ENCODE measurements around the gene CAMTA1.
A peak's percentile ranks its signal among the peaks of the same experiment; 100 is the strongest.

Gene CAMTA1

DNA sequence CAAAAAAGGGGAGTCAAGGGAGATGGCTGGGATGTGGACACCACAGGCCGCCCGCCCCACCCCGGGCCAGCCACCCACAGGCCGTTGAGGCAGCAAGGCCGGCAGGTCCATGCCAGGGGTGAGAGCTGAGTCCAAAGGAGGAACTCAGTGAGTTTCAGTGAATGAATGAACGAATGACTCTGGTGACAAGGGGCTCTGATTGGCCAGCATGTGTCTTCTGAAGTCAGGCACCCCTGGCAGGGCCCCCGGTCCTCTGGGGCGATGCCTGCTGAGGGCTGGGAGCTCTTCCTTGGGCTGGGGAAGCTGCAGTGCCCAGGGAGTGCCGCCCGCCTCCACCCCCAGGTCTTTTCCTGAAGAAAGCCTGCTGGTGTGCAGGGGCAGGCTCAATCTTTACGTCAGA lies 749.8 kb downstream of the CAMTA1 start:
- DNase-seq (no peak), ATAC-seq (ENCODE audit: insufficient read depth, low read depth) (no peak)
- no peak overlapping the region for H3K27ac ChIP-seq (ENCODE audit: low read length)
- no peaks in the 10 kb centered on the region for H3K9me3 ChIP-seq (ENCODE audit: insufficient read depth, low read length, severe bottlenecking)
- no peak overlapping the region for H3K4me2 ChIP-seq (ENCODE audit: insufficient read depth, low read length)
- H2AFZ ChIP-seq (ENCODE audit: low read depth, low read length) = no peak overlapping the region
- H3K27me3 ChIP-seq (ENCODE audit: insufficient read depth, low read length, poor library complexity) = peaks cover 3% of the 10 kb centered on the region
- H3K36me3 ChIP-seq (ENCODE audit: insufficient read depth, low read length) = no peaks in the 10 kb centered on the region
- H3K9ac ChIP-seq (ENCODE audit: low read depth, low read length) = no peak overlapping the region
- no peaks in the 10 kb centered on the region for H3K4me1 ChIP-seq (ENCODE audit: insufficient read depth, low read length)
- no peak for TF ChIP-seq EZH2 (IDR thresholded peaks at IDR 0.05; ENCODE audit: borderline replicate concordance, low read depth, low read length, severe bottlenecking)
- no peak for TF ChIP-seq CTCF (IDR thresholded peaks at IDR 0.05; ENCODE audit: borderline replicate concordance, extremely low read depth, low read length, poor library complexity, severe bottlenecking)
- H3K79me2 ChIP-seq (ENCODE audit: insufficient read depth, low read length) = no peaks in the 10 kb centered on the region
- no peak overlapping the region for H3K4me3 ChIP-seq (ENCODE audit: low read depth in 1 of 2, low read length in 2 of 2)
- peaks cover 8% of the 10 kb centered on the region; the same call in 1 of the 2 replicates for H4K20me1 ChIP-seq (ENCODE audit: insufficient read depth, low read length)

DNA sequence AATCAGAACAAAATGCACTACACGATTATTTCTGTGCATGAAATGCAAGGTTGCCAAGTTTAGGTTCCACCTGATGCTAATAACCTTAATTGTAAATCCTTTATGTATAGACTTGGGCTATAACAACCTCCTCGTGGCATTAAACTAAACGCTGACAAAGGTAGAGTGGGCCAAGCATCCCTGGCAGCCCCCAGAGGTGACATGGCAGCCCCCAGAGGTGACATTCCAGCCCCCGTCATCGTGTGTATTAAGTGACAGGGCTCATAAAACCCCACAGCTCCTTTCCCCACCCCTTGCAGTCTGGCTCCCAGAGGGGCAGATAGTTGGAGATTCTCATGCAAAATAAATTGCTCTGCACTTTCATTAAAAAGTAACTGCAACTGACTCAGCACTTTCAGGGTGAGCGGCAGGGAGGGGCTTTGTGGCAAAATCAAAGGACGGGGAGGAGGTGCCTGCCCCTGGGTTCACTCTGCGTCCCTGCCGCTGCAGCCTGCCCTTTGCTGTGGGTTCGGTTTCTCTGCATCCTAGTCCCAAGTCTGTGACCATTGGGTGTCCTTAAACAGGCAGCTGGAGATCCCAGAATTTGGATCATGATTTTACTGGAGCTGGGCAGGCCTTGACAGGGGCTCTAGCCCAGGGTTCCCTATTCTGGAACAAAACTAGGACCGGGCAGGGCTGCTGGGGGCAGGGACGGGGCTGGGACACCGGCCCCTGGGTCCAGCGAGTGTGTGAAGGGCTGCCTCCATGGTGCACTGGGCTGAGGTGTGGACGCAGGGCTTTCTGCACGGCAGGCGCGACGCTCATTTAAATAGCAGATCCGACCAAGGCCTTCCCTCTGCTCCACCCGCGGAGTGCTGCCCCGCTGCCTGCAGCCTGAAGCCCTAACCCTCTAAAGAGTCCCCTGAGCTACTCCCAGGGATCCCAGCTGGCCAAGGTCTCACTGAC lies 751.0 kb downstream of the CAMTA1 start:
- Histone ChIP-seq H3K4me1 (ENCODE audit: insufficient read depth, low read length) (no peaks in the 10 kb centered on the region), H2AFZ (ENCODE audit: low read depth, low read length) (no peak overlapping the region), H3K79me2 (ENCODE audit: insufficient read depth, low read length) (no peaks in the 10 kb centered on the region), H3K4me2 (ENCODE audit: insufficient read depth, low read length) (no peak overlapping the region), H3K36me3 (ENCODE audit: insufficient read depth, low read length) (no peaks in the 10 kb centered on the region), H3K9ac (ENCODE audit: low read depth, low read length) (no peak overlapping the region), H3K27me3 (ENCODE audit: insufficient read depth, low read length, poor library complexity) (peaks cover 7% of the 10 kb centered on the region), H4K20me1 (ENCODE audit: insufficient read depth, low read length) (peaks cover 8% of the 10 kb centered on the region; the same call in 1 of the 2 replicates), H3K4me3 (ENCODE audit: low read depth in 1 of 2, low read length in 2 of 2) (no peak overlapping the region), H3K27ac (ENCODE audit: low read length) (no peak overlapping the region), H3K9me3 (ENCODE audit: insufficient read depth, low read length, severe bottlenecking) (no peaks in the 10 kb centered on the region)
- TF ChIP-seq CTCF (IDR thresholded peaks at IDR 0.05; ENCODE audit: borderline replicate concordance, extremely low read depth, low read length, poor library complexity, severe bottlenecking) (no peak), EZH2 (IDR thresholded peaks at IDR 0.05; ENCODE audit: borderline replicate concordance, low read depth, low read length, severe bottlenecking) (no peak)
- DNase-seq = peak; percentile 26
- peak; percentile 45; the same call in 2 of the 3 replicates for ATAC-seq (ENCODE audit: insufficient read depth, low read depth)

- H3K4me1 ChIP-seq (ENCODE audit: insufficient read depth, low read length) = no peaks in the 10 kb centered on the region
- H3K79me2 ChIP-seq (ENCODE audit: insufficient read depth, low read length) = no peaks in the 10 kb centered on the region
- no peak overlapping the region for H3K4me3 ChIP-seq (ENCODE audit: low read depth in 1 of 2, low read length in 2 of 2)
- ATAC-seq (ENCODE audit: insufficient read depth, low read depth) (no peak), DNase-seq (no peak)
- no peak overlapping the region for H3K9ac ChIP-seq (ENCODE audit: low read depth, low read length)
- peaks cover 7% of the 10 kb centered on the region for H3K27me3 ChIP-seq (ENCODE audit: insufficient read depth, low read length, poor library complexity)
- no peak for TF ChIP-seq CTCF (IDR thresholded peaks at IDR 0.05; ENCODE audit: borderline replicate concordance, extremely low read depth, low read length, poor library complexity, severe bottlenecking)
- TF ChIP-seq EZH2 (IDR thresholded peaks at IDR 0.05; ENCODE audit: borderline replicate concordance, low read depth, low read length, severe bottlenecking) = no peak
- H3K36me3 ChIP-seq (ENCODE audit: insufficient read depth, low read length) = no peaks in the 10 kb centered on the region
- H2AFZ ChIP-seq (ENCODE audit: low read depth, low read length) = no peak overlapping the region
- H3K4me2 ChIP-seq (ENCODE audit: insufficient read depth, low read length) = no peak overlapping the region
- no peaks in the 10 kb centered on the region for H3K9me3 ChIP-seq (ENCODE audit: insufficient read depth, low read length, severe bottlenecking)
- H3K27ac ChIP-seq (ENCODE audit: low read length) = no peak overlapping the region
- H4K20me1 ChIP-seq (ENCODE audit: insufficient read depth, low read length) = peaks cover 8% of the 10 kb centered on the region; the same call in 1 of the 2 replicates
Observed at GRCh38 chr1:7536891-7537591, 751.8 kb downstream of the CAMTA1 start.

All from DND-41 (cell line).